ENCODE measurements around the gene POLR2F.

GRCh38 chr22:37924386-37925065 is 29.0 kb upstream of the POLR2F start:
- TF ChIP-seq CTCF (optimal IDR thresholded peaks at IDR 0.05 in 1 of 3, IDR thresholded peaks at IDR 0.05 in 1 of 3, conservative IDR thresholded peaks at IDR 0.05 in 1 of 3; ENCODE audit: extremely low read depth in 1 of 3, insufficient read depth in 2 of 3, low read length in 3 of 3) (no peak), EZH2 (IDR thresholded peaks at IDR 0.05; ENCODE audit: low read length) (no peak)

All from keratinocyte (primary cell).